GM20000 (cell line): ENCODE measurements around the gene TLL2.

Experiments used
- DNase-seq: peaks from one replicate; pipeline ENCODE4 v3.0.0; 2012; ENCODE audit warnings: low spot score
- CTCF ChIP-seq: IDR thresholded peaks from 2 replicates; pipeline ENCODE4 v1.5.1; 2012; ENCODE audit warnings: mild to moderate bottlenecking, control low read depth; ENCODE audit errors: extremely low read depth, missing control alignments

TLL2 gene

GRCh38 chr10:96414303-96414702, 99.4 kb downstream of the TLL2 start:
- no peak for DNase-seq
- TF ChIP-seq CTCF = no peak

- TF ChIP-seq CTCF = peak; percentile 6
- no peak for DNase-seq
These were observed 100.5 kb downstream of the TLL2 start for GRCh38 chr10:96413151-96413787.

- DNase-seq = no peak
- TF ChIP-seq CTCF = no peak
These were observed 101.9 kb downstream of the TLL2 start for GRCh38 chr10:96411716-96412320.

- no peak for TF ChIP-seq CTCF
- no peak for DNase-seq
These were observed 103.4 kb downstream of the TLL2 start for GRCh38 chr10:96410296-96410695.

- no peak for TF ChIP-seq CTCF
- no peak for DNase-seq
These were observed 105.5 kb downstream of the TLL2 start for GRCh38 chr10:96408201-96408600.

- no peak for TF ChIP-seq CTCF
- DNase-seq = no peak
These were observed 106.1 kb downstream of the TLL2 start for GRCh38 chr10:96407560-96408069.

GRCh38 chr10:96406091-96406490, 107.6 kb downstream of the TLL2 start:
- TF ChIP-seq CTCF = no peak
- no peak for DNase-seq
